SK-N-DZ (cell line): Measurements from ENCODE around the gene PLCB4. TPM values are rescaled to one million over a fixed set of nuclear protein-coding genes. Genes with fewer than 3 reads are reported as not detected.
"Not testable (repeated sequence)": the region's sequence is repeated elsewhere in the genome, so short reads cannot be mapped to it uniquely, and the experiment has no call there.

Source experiments
- DNase-seq: peaks from one replicate; pipeline ENCODE4 v3.0.0-alpha.2; 2015; ENCODE audit warnings: low spot score
- polyA plus RNA-seq, 2 experiments: library from polyadenylated mRNA; depleted of rRNA; stranded (reverse); fragments of >200 nt; gene quantifications; 2 replicates each; pipeline ENCODE4 v1.2.3, GENCODE V29; 2014

Gene PLCB4
- 11.7 and 28.5 TPM in 2 replicates for polyA plus RNA-seq (2014; cell fraction: cytosol; rRNA removed)
- polyA plus RNA-seq (2014; cell fraction: nucleus; rRNA removed): 13.1 and 16.2 TPM in 2 replicates

DNA sequence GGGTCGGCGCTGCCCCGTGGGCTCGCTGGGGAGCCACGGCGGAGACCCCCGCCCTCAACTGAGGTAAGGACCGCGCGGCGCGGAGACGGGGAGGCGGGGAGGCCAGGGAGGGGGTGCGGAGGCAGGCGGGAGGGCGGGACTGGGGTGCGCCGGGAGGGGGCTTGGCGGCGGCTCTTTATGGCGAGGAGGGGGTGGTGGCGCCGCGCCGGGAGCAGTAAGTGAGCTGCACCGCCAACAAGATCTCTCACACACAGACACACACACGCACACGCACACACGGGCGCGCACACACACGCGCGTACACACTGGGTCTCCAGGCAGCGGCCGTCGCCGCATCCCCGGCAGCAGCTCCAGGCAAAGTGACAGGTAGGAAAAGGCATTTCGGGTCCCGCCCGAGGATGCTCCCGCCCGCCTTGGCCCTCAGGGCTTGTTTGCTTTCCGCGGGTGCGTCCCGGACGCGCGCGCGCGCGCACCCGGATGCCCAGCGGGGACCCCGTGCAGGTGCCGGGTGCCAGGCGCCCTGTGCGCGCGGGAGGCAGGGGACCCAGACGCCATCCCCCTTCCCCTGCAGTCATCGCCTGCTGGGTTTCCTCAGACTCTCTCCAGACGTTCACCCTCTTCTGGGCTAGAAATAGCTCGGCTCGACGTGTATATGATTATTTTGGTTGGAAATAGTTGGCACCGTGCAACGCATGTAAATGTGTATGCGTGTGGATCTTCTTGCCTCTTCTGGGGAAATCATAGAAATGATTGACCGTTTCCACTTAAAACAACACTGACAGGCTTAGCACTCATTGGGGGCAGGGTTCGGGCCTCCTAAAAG, at the start of gene PLCB4:
Gene PLCB4, plus strand, starts transcription at position 247 of the 823 bp plus-strand sequence. CDS start 238,728 bp downstream, outside the sequence.
- peak; percentile 74 for DNase-seq

DNA sequence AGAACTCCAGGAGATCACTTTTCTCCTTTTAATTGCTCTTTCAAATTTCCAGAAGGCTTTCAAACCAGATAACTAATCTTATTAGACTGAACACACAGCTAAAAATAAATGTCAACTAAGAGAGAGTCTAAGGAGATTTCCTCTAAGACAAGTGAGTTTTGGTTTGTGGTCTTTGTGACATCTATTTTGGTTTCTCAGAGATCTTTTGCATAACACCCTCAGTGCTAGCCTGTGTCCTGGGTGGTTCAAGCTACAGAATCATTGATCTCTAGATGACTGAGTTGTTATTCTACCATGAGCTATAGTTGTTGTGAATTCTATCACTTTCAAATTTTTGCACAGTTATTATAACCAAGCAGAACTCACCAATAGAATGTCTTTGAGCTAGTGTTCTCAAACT, 49.1 kb upstream of the PLCB4 start:
- peak; percentile 38 for DNase-seq

DNA sequence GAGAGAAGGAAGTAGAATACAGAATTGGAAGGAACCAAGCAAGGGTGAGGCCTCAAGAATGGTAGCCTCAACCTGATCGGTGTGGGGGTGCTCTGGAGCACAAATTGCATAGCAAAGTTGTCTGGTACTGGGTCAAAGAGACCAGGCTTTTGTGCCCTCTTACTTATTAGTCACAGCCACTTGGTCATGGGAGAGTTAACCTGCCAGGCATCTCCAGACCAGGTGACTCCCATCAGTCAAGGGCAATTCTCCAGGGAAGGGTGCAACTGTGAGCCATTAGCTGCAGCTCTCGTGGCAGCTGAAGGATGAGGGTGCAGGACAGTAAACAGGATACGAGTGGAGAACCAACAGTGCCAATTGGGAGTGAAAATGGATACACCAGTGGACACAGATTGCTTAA, 47.7 kb upstream of the PLCB4 start:
- no peak for DNase-seq

DNA sequence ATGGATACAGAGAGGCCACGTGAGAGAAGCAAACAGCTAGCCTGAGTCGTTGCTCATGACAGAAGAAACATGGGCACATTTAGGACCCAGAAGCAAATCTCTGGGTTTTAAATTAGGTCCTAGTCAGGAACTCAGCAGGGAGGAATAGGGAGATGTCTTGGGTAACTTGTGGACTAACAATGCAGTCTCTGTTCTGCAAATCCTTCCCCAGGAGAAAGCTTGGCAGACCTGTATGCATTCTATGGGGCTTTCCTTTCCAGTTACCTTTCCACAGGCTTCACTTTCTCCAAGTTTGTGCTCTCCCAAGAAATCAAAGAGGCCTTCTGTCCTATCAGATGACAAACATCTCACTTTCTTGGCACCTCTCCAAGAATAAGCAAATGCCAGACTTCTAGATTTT, 47.2 kb upstream of the PLCB4 start:
- DNase-seq: peak; percentile 17

DNA sequence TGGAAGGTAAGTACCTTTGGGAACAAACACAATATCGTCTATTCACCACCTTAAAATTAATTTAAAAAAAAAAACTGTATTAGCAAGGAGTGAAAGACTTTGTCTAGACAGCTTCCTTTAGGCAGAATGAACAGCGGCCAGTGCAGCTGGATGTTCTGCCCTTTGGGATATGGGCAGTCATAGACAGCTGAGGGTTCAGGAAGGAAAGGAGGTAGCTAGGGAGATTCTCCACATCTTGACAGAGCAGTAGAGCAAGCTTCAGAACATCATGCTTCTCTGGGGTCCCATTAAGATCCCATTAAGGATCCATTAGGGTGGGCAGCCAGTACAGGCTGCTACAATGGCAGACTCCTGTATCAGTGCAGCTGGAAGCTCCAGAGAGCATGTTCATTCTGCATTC, 46.5 kb upstream of the PLCB4 start:
- no peak for DNase-seq

DNA sequence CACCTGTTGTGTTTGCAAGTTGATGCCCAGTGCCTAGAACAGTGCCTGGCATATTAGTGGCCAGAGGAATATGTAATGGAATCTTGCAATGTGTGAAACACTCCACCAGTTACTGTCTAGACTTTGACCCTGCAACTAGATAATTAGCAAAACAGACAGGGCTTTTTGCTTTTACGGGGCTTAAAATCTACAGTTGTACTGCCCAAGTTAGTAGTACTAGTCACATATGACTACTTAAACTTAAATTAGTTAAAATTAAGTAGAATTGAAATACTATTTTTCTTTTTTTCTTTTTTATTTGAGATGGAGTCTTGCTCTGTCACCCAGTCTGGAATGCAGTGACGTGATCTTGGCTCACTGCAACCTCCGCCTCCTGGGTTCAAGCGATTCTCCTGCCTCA, 44.3 kb upstream of the PLCB4 start:
- no peak for DNase-seq

DNA sequence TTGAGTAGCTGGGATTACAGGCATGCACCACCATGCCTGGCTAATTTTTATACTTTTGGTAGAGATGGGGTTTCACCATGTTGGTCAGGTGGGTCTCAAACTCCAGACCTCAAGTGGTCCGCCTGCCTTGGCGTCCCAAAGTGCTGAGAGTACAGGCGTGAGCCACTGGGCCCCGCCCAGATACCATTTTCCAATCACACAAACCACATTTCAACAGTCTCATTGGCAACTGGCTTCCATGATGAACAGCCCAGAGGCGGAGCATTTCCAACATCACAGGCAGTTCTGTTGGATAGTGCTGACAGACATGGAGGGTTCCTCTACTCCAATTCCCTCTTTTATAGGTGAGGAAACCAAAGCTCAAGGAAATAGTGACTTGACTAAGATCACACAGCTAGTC, 43.9 kb upstream of the PLCB4 start:
- DNase-seq: no peak

DNA sequence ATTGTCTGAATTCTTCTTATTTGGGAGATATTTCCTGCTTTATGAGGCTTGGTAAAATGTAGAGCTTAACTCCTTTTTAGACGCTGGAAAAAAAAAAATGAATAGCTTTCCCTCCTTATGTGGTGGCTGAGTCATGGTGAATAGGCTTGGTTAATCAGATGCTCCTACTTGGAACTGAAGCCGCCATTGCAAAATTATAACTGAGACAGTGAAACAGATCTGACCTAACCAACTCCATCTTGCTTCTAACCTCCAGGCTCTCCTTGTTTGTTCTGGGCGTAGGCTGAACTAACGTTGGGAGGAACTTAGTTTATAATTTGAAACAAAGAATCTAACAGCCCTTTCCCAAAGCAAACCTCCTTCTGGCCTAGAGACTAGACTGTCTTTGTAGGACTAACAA, 43.2 kb upstream of the PLCB4 start:
- no peak for DNase-seq

DNA sequence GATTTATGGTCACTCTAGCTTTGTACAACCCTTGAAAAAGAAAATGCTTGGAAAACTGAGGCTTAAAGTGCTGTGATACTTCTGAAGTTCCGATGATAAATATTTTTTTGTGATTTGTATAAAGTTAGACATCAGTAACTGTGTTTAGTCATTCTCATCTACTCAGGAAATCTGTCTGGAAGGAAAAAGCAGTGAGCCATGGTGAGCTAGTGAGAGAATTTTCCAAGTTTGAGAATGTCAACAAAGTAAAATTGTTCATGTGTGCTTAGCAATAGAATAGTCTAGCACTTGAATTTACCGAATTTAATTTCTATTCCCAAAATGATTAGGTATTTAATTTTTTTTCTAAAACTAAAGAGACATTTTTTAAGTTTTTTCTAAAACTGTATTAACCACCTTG, 41.3 kb upstream of the PLCB4 start:
- DNase-seq: no peak

DNA sequence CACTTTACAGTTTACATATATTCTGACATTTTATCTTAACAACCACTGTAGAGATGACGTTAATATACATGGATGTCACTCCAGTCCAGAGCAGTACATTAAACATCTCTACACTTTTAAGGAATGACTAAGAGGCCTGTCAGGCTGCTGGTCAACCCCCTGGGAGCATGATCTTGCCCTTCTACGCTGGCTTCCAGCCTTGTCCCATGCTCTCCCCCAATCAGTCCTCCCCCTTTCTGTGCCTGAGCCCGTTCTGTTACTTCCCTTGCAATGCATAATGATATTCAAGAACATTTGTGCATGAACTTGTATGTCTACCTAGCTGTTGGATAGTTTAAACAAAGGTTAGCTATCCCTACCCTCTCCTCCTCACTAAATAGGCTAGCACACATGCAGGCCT, 40.5 kb upstream of the PLCB4 start:
- no peak for DNase-seq

DNA sequence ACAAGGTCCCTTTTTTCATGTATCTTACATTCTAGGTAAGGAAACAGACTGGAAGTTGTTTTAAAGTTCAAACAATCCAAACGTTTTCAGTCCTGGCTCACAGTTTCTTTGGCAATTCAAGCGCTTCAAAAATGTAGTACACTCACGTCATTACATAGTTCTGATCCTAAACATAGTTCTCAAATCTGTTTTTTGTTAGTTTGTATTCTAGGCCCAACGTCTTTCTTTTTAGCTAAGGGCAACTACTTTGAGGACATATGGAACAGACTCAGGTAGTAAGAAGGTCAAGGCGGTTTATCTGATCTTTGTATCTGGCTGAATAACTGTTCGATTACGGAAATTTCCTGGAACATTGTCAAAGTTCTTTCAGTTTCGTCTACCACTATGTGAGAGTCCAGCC, 36.9 kb upstream of the PLCB4 start:
- no peak for DNase-seq

DNA sequence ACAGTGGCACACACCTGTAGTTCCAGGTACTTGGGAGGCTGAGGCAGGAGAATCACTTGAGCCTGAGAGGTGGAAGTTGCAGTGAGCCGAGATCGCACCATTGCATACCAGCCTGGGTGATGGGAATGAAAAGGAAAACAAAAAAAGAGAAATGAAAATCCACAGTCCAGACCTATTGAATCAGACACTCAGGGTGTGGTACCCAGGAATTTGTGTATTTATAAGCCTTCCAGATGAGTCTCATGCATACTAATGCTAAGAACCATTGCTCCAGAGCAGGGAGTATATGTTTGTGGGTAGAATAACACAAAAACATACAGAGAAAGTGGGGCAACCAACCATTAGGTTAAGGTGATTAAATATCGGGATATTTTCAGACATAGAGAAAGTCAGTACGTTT, 36.1 kb upstream of the PLCB4 start:
- no peak for DNase-seq

DNA sequence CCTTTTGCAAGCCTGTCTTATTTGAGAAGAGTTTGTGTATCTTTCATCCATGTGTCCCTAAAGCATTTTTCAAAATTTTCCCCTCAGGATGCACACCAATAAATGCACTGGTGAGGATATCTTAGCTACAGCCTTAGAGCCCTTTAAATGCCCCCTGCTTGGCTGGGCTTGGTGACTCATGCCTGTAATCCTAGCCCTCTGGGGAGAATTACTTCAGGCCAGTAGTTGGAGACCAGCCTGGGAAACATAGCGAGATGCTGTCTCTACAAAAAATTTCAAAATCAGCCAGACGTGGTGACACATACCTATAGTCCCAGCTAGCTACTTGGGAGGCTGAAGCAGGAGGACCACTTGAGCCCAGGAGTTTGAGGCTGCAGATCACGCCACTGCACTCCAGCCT, 33.8 kb upstream of the PLCB4 start:
- DNase-seq: no peak

DNA sequence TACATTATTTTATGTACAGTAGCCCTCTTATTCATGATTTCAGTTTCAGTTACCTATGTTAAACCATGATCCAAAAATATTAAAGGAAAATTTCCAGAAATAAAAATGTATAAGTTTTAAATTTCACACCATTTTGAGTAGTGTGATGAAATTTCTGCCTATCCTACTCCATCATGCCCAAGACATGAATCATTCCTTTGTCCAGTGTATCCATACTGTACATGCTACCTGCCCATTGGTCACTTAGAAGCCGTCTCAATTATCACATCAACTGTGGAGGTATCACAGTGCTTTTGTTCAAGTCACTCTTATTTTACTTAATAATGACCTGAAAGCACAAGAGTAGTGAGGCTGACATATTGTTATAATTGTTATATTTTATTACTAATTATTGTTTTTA, 32.3 kb upstream of the PLCB4 start:
- DNase-seq: no peak

DNA sequence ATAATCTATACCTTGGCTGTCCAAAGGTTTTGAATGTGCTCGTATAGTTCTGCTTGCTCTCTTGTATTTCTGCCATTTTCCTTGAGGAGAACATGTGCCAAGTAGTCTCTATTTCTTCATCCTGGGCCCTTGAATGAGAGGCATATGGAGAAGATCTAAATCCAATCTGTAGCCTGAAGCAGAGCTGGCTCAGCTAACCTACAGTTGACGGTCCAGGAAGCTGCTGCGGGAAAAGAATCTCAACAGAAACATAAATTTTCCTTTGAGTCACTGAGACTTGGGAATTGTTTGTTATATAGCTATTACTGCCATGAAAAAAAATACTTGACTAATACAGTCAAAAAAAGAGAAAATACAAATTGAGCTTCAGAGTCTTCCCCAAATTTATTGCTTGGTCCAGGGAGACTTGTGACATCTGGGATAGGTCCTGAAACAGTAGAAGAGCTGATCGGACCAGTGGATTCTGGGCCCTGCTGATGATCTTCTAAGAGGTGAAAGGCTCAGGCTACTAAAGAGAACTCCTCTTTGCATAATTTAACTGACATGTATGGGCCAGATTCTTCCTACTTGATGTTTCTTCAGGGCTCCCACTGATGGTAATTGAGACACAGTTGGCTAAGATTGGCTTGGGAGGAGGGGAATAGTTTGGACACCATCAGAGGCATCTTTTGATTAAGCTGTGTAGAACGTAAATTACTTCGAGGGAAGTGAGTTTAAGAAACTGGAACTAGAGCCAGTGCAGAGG, 29.9 kb upstream of the PLCB4 start:
- DNase-seq: no peak

DNA sequence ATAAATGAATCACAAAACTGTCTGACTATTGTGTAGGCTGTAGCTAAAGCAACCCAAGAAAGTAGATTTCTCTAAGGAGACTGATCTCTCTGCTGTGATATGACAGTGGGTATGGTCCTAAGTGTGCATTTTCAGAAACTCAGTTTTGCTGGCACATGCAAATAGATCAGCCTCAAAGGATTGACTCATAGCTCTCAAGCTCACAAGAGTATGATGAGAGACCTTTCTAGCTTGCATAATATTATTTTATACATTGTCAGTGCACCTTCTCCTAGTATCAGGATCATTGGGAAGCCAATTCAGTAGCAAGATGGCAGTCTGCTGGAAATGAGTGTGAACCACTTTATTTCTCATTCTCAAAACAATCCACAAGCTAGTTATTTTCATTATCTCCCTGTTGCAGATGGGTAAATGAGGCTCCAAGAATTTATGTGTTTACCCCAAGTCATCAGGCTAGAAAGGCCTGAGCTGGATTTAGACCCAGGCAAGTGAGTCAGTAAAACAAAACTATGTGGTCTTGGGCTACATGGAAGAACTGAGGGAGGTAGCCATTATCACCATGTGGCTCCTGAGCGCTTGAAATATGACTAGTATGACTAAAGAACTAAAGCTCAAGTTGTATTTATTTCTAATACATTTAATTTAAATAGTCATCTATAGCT, 27.9 kb upstream of the PLCB4 start:
- DNase-seq: no peak

DNA sequence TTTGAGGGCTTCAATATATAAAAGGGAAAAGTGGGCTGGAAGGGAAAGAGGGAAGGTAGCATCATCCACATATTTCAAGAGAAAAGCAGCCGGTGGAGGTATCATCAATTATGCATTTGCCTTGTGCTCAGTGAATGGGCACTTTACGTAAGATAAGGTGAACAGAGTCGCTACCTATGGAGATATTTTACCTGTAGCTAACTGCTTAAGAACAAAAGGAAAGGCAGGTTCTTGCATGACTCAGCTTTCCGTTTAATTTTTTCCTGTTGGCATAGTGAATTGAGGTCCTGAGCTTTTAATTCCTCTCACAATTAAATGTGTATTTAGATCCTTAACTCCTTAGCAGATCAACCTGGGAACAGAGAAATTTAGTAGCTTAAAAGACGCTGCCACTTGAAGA, 25.5 kb upstream of the PLCB4 start:
- DNase-seq: no peak

DNA sequence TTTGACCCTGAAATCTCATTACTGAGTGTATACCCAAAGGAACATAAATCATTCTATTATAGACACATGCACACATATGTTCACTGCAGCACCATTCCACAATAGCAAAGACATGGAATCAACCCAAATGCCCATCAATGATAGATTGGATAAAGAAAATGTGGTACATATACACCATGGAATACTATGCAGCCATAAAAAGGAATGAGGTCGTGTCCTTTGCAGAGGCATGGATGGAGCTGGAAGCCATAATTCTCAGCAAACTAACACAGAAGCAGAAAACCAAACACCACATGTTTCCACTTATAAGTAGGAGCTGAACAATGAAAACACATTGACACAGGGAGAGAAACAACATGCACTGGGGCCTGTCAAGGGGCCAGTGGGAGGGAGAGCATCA, 21.0 kb upstream of the PLCB4 start:
- DNase-seq: not testable (repeated sequence)

DNA sequence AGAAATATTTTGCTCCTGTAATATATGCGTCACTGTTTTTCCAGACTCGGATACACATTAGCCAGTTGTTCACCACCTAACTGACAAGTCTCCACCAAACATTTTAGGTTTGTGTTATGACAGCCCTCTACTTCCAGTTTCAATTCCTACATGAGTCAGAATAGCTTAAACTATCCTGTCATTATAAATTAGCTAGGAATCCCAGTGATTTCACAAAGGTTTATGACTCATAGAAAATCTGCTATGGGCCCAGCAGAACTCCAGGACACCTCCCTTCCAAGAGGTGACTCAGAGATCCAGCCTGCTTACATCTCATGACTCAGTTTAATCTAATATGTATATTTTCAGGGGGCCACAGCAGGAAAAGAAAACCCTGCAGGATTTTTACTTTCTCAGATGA, 17.4 kb upstream of the PLCB4 start:
- DNase-seq: no peak

DNA sequence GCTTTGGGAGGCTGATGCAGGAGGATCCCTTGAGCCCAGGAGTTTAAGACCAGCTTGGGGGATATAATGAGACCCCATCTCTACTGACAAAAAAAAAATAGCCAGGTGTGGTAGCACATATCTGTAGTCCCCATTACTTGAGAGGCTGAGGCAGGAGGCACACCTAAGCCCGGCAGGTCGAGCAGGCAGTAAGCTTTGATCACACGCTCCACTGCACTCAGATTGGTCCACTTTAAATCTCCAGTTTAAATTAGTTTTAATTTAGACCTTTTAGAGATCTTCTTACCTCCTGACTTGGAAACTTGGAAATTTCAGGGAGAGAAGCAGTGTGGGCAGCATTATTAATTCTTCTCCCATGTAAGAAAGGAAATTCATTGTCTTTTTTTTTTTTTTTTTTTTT, 16.8 kb upstream of the PLCB4 start:
- no peak for DNase-seq

DNA sequence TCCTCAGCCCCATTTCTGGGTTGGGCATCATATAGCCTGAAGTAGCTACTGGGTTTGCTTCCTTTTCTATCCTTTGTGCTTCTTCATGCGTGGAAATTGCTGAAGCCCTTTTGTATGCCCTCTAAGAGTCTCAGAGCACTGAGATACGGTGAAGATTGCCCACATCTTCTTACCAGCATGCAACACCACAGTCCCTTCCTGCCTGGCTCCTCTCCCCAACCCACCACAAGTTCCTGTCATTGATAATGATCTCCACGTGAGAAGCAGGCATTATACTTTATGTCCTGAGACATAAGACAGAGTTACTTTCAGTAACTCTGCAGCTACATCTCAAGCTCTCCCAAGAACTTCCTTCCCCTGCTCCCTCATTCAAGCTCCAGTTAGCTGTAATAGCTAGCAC, 15.8 kb upstream of the PLCB4 start:
- peak; percentile 15 for DNase-seq

DNA sequence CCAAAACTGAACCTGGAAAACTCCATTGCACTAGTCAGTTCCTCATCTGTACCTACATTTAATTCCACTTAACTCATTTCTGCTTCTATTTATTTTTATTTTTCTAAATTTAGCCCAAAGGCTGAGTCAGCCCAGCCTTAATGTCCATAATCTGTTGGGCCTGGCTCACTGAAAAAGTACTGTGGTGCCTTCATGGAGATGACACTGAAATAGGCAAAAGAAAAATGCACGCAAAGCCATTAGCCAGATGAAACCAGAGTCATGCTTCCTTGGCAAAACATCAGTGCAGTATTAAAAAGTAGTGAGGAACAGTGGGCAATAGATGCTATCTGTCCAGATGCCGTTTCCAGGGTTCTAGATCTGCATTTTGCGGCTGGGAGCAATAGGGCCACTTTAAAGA, 14.7 kb upstream of the PLCB4 start:
- DNase-seq: no peak
